Upper lobe of left lung (tissue), 4 donors: Measurements from ENCODE around the gene FIBIN.

Experiments
- EP300 ChIP-seq, 4 donors: sonication (generic); formaldehyde crosslinking; IDR thresholded peaks; one replicate each; pipeline ENCODE4 v1.5.1; 2017; ENCODE audit warnings: antibody characterized with exemption in 4 of 4, control low read depth in 2 of 4
- TF ChIP-seq, protein P1 (sequence below), 6 experiments: fragments of 450-650 bp in 4 of 6; fragments of 200-600 bp in 2 of 6; sonication (generic) in 2 of 6; IDR thresholded peaks; one replicate each; pipeline ENCODE4 v1.5.1; 2016 to 2019; ENCODE audit warnings: antibody characterized with exemption in 6 of 6

DNA sequence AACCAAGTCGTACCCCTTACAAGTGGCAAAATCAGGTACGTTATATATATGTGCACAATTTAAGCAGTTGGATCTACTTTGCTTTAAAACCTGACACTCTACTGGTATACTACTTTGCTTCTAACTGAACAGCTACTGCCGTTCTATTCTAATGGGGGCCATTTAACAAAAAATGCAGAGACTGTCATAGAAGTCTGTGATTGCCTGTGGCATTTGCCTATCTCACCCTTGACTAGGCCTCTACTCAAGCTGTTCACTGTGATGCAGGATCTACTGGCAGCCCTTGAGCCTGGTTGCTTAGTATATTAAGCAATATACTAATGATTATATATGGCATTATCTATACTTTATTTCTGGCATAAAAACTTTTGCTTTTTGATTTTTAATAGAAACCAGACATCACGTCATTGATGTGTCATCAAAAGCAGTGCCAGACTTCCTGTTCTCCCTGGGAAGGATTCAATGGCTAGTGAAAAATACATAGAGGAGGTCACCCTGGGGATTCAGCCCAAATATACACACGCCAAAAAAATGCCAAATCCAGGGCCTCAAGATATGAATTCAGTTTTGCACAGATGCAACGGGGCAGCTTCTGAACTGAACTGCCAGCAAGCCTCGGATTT lies 40.0 kb upstream of the FIBIN start:
- TF ChIP-seq, protein P1, sequence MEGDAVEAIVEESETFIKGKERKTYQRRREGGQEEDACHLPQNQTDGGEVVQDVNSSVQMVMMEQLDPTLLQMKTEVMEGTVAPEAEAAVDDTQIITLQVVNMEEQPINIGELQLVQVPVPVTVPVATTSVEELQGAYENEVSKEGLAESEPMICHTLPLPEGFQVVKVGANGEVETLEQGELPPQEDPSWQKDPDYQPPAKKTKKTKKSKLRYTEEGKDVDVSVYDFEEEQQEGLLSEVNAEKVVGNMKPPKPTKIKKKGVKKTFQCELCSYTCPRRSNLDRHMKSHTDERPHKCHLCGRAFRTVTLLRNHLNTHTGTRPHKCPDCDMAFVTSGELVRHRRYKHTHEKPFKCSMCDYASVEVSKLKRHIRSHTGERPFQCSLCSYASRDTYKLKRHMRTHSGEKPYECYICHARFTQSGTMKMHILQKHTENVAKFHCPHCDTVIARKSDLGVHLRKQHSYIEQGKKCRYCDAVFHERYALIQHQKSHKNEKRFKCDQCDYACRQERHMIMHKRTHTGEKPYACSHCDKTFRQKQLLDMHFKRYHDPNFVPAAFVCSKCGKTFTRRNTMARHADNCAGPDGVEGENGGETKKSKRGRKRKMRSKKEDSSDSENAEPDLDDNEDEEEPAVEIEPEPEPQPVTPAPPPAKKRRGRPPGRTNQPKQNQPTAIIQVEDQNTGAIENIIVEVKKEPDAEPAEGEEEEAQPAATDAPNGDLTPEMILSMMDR (IDR thresholded peaks at IDR 0.05), result no peak
- TF ChIP-seq EP300 (IDR thresholded peaks at IDR 0.05), result no peak
